ENCODE results near the gene ZNF831. TPM values are rescaled to one million over a fixed set of nuclear protein-coding genes. Genes with fewer than 3 reads are reported as not detected.

Gene ZNF831
- total RNA-seq, 1 donor from 2014 or later = under 0.01 TPM

- DNase-seq (ENCODE audit: low spot score in 2 of 2) (no peak), FAIRE-seq (no peak)
These were observed 128.2 kb downstream of the ZNF831 start for GRCh38 chr20:59291740-59292383.

GRCh38 chr20:59295531-59295930 is 131.9 kb downstream of the ZNF831 start:
- FAIRE-seq (no peak), DNase-seq (ENCODE audit: low spot score in 2 of 2) (no peak)

- DNase-seq (ENCODE audit: low spot score in 2 of 2) (no peak), FAIRE-seq (no peak)
These were observed 134.1 kb downstream of the ZNF831 start for GRCh38 chr20:59297686-59298085.

GRCh38 chr20:59299945-59300332 is 136.3 kb downstream of the ZNF831 start:
- FAIRE-seq = no peak

GRCh38 chr20:59300333-59301081 is 136.9 kb downstream of the ZNF831 start, which contains the start of gene EDN3:
TSS of gene EDN3 (plus strand) at chr20:59300611. CDS start at chr20:59300813, 202 bp downstream.
- DNase-seq (ENCODE audit: low spot score in 2 of 2) = no peak
- no peak for FAIRE-seq

More at GRCh38 chr20:59299945-59300332, 136.3 kb downstream of the ZNF831 start:
- DNase-seq (ENCODE audit: low spot score in 2 of 2) = peak in 1 of 2 donors; percentile 27

GRCh38 chr20:59301343-59302007 is 137.9 kb downstream of the ZNF831 start:
- FAIRE-seq (no peak), DNase-seq (ENCODE audit: low spot score in 2 of 2) (no peak)

- DNase-seq (ENCODE audit: low spot score in 2 of 2) (no peak), FAIRE-seq (no peak)
These were observed 142.5 kb downstream of the ZNF831 start for GRCh38 chr20:59305908-59306655.

GRCh38 chr20:59307270-59307669 is 143.6 kb downstream of the ZNF831 start:
- FAIRE-seq = no peak
- DNase-seq (ENCODE audit: low spot score in 2 of 2) = no peak

Other genes with a start within 250 kb of the ZNF831 start
- 45.7 TPM for gene NELFCD, start 182.6 kb upstream of the ZNF831 start, total RNA-seq
- gene CTSZ, start 156.6 kb upstream of the ZNF831 start, total RNA-seq = 10.6 TPM
- gene TUBB1, start 144.4 kb upstream of the ZNF831 start, total RNA-seq = 0.41 TPM
- 38.3 TPM for gene ATP5F1E, start 131.5 kb upstream of the ZNF831 start, total RNA-seq
- 68.9 TPM for gene PRELID3B, start 121.0 kb upstream of the ZNF831 start, total RNA-seq
- 0.82 TPM for gene EDN3, start 136.8 kb downstream of the ZNF831 start, total RNA-seq

All from frontal cortex (tissue), 4 donors.